SK-N-SH treated with all-trans-retinoic acid at 6 μM for 48 hours (cell line): Measurements from ENCODE around the gene YPEL4.

Source experiments
- BACH2 ChIP-seq: fragments of 250-450 bp; sonication (Bioruptor Pico); IDR thresholded peaks from 2 replicates; pipeline ENCODE4 v1.9.0; 2021; ENCODE audit warnings: mild to moderate bottlenecking, borderline replicate concordance
- GLIS3 ChIP-seq: fragments of 250-450 bp; sonication (Bioruptor Pico); IDR thresholded peaks from 2 replicates; pipeline ENCODE4 v1.5.0; 2020; ENCODE audit warnings: mild to moderate bottlenecking, moderate library complexity
- OSR1 ChIP-seq: fragments of 250-450 bp; sonication (Bioruptor Pico); IDR thresholded peaks from 2 replicates; pipeline ENCODE4 v1.8.0; 2022; ENCODE audit warnings: moderate library complexity, mild to moderate bottlenecking, inconsistent platforms
- RARB ChIP-seq: fragments of 250-450 bp; sonication (Bioruptor Pico); IDR thresholded peaks from 2 replicates; pipeline ENCODE4 v1.8.0; 2021; ENCODE audit warnings: mild to moderate bottlenecking, moderate library complexity
- TCF4 ChIP-seq: fragments of 250-450 bp; sonication (Bioruptor Pico); IDR thresholded peaks from 2 replicates; pipeline ENCODE4 v1.8.0; 2021; ENCODE audit warnings: mild to moderate bottlenecking, moderate library complexity, borderline replicate concordance
- ZFP30 ChIP-seq: fragments of 450-650 bp; formaldehyde crosslinking; IDR thresholded peaks from 2 replicates; pipeline ENCODE4 v1.5.0; 2022; ENCODE audit warnings: mild to moderate bottlenecking, moderate library complexity
- ZNF565 ChIP-seq: fragments of 450-650 bp; formaldehyde crosslinking; conservative IDR thresholded peaks from 2 replicates; pipeline ENCODE4 v1.5.0; 2020; ENCODE audit warnings: low read depth, mild to moderate bottlenecking, moderate library complexity
- TF ChIP-seq, protein P1 (sequence below): fragments of 250-450 bp; sonication (Bioruptor Pico); IDR thresholded peaks from 2 replicates; pipeline ENCODE4 v1.5.1; 2020; ENCODE audit warnings: low read depth, mild to moderate bottlenecking, moderate library complexity

DNA sequence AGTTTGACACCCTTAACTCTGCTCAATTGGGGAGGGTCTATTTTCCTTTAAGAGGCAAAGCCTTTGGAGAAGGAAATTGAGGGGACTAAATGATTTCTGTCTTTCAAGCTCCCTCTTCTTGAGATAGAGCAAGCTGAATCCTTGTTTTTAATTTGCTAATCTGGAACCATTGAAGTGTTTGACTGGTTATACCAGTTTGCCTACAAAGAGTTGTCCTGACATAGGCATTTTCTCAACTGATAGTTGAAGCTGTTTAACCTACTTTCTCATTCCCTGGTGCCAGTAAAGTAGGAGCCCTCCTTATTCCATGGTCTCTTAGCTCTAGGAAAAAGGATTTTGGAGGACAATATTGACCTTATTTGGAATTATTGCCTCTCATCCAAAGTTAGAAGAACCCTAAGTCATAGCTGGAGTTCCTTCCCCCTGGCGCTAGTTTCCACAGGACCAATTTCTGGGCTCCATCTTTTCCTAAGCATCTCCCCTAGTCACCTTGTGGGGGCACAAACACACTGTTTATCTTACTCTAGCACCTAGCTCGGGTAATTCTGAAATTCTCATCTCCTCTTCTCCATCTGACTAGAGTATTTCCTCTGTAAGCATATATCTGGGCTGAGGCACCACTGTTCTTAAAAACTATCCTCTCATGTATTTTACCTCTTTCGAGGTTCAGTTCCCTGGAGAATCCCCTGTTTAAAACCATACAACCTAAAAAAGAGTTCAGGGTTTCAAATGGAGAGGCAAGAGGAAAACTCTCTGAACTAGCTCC, 25.6 kb upstream of the YPEL4 start:
- TF ChIP-seq RARB (CRISPR knock-in tag) = no peak
- TF ChIP-seq TCF4 (CRISPR knock-in tag) = no peak
- TF ChIP-seq BACH2 = no peak
- TF ChIP-seq OSR1 = no peak
- no peak for TF ChIP-seq GLIS3
- TF ChIP-seq, protein P1, sequence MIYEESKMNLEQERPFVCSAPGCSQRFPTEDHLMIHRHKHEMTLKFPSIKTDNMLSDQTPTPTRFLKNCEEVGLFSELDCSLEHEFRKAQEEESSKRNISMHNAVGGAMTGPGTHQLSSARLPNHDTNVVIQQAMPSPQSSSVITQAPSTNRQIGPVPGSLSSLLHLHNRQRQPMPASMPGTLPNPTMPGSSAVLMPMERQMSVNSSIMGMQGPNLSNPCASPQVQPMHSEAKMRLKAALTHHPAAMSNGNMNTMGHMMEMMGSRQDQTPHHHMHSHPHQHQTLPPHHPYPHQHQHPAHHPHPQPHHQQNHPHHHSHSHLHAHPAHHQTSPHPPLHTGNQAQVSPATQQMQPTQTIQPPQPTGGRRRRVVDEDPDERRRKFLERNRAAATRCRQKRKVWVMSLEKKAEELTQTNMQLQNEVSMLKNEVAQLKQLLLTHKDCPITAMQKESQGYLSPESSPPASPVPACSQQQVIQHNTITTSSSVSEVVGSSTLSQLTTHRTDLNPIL (CRISPR knock-in tag) = no peak
- TF ChIP-seq ZFP30 = no peak
- no peak for TF ChIP-seq ZNF565 (CRISPR knock-in tag)
